Measurements from ENCODE around the gene ATG16L2.

The ATG16L2 gene

GRCh38 chr11:72814286-72815109 lies at the start of gene ATG16L2:
Gene ATG16L2 (plus strand): TSS chr11:72814411. CDS start chr11:72814446, 35 bp downstream.
- DNase-seq = peak; percentile 92 to 98 (median 97)

- DNase-seq = no peak
Measured at GRCh38 chr11:72764503-72764902, 49.7 kb upstream of the ATG16L2 start.

GRCh38 chr11:72766152-72766902 lies 47.9 kb upstream of the ATG16L2 start:
- no peak for DNase-seq

- DNase-seq = no peak
Measured at GRCh38 chr11:72767203-72768062, 46.8 kb upstream of the ATG16L2 start.

GRCh38 chr11:72768581-72768980 lies 45.6 kb upstream of the ATG16L2 start:
- no peak for DNase-seq

GRCh38 chr11:72769680-72770079 lies 44.5 kb upstream of the ATG16L2 start:
- DNase-seq = no peak

GRCh38 chr11:72770799-72771198 lies 43.4 kb upstream of the ATG16L2 start:
- DNase-seq = no peak

- peak in 1 of 3 donors; percentile 35 for DNase-seq
Measured at GRCh38 chr11:72771507-72771906, 42.7 kb upstream of the ATG16L2 start.

GRCh38 chr11:72772059-72772458 lies 42.2 kb upstream of the ATG16L2 start:
- no peak for DNase-seq

- DNase-seq = peak in 2 of 3 donors; percentile 37 to 46
Measured at GRCh38 chr11:72773291-72773690, 40.9 kb upstream of the ATG16L2 start.

- no peak for DNase-seq
Measured at GRCh38 chr11:72773696-72774095, 40.5 kb upstream of the ATG16L2 start.

- no peak for DNase-seq
Measured at GRCh38 chr11:72774499-72774898, 39.7 kb upstream of the ATG16L2 start.

GRCh38 chr11:72775288-72776110 lies 38.7 kb upstream of the ATG16L2 start:
- DNase-seq = no peak

- DNase-seq = no peak
Measured at GRCh38 chr11:72776117-72776843, 37.9 kb upstream of the ATG16L2 start.

- no peak for DNase-seq
Measured at GRCh38 chr11:72776844-72777754, 37.1 kb upstream of the ATG16L2 start.

- DNase-seq = no peak
Measured at GRCh38 chr11:72777755-72778278, 36.4 kb upstream of the ATG16L2 start.

GRCh38 chr11:72778535-72779494 lies 35.4 kb upstream of the ATG16L2 start:
- DNase-seq = no peak

- no peak for DNase-seq
Measured at GRCh38 chr11:72779495-72780128, 34.6 kb upstream of the ATG16L2 start.
